ENCODE data around the gene CFAP70.

GRCh38 chr10:73364964-73365363, 6.3 kb upstream of the CFAP70 start:
- no peak for TF ChIP-seq CTCF (IDR thresholded peaks at IDR 0.05; ENCODE audit: low read length)
- no peak for TF ChIP-seq EZH2 (IDR thresholded peaks at IDR 0.05; ENCODE audit: borderline replicate concordance, low read length)
